Measurements from ENCODE around the gene NAA16.

The NAA16 gene

DNA sequence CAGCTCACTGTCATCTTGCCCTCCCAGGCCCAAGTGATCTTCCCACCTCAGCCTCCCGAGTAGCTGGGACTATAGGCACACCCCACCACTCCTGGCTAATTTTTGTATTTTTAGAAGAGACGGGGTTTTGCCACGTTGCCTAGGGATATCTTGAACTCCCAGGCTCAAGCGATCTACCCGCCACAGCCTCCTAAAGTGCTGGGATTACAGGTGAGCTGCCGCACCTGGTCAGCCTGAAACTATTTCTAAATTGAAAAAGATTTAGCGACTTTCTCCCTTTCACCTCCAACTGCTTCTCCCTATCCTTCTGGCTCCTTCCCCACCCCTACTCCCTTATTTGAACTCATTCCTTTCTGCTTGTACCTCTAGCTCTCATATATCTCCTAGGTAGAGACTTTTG, 19.8 kb upstream of the NAA16 start:
- TF ChIP-seq CTCF (conservative IDR thresholded peaks at IDR 0.05; ENCODE audit: control insufficient read depth, insufficient read depth, low read depth, low read length) = no peak
- DNase-seq (ENCODE audit: low read depth) = no peak
- H3K4me3 ChIP-seq (ENCODE audit: control insufficient read depth, low read depth, low read length) = no peak overlapping the region

GRCh38 chr13:41293272-41293671, 17.8 kb upstream of the NAA16 start:
- no peak overlapping the region for H3K4me3 ChIP-seq (ENCODE audit: control insufficient read depth, low read depth, low read length)
- no peak for DNase-seq (ENCODE audit: low read depth)
- TF ChIP-seq CTCF (conservative IDR thresholded peaks at IDR 0.05; ENCODE audit: control insufficient read depth, insufficient read depth, low read depth, low read length) = no peak

DNA sequence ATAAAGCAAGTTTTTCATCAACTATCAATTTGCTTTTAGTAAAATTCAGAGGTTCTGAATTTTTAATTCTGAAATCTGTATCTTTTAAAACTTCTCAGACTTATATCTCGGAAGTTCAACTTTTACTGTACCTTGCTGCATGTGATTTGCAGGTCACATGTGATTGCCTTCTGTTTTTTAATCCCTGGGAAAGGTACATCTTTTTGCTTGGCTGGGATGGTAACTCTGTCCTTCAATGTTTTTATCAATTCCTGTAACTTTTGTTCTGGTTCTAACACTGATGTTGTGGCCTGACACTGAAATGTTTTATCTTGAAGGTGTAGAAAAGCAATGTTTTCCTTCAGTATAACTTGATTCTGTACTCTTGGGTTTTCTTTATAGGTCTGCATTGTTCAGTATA, 16.2 kb upstream of the NAA16 start:
- TF ChIP-seq CTCF (conservative IDR thresholded peaks at IDR 0.05; ENCODE audit: control insufficient read depth, insufficient read depth, low read depth, low read length) = no peak
- no peak overlapping the region for H3K4me3 ChIP-seq (ENCODE audit: control insufficient read depth, low read depth, low read length)
- DNase-seq (ENCODE audit: low read depth) = no peak

DNA sequence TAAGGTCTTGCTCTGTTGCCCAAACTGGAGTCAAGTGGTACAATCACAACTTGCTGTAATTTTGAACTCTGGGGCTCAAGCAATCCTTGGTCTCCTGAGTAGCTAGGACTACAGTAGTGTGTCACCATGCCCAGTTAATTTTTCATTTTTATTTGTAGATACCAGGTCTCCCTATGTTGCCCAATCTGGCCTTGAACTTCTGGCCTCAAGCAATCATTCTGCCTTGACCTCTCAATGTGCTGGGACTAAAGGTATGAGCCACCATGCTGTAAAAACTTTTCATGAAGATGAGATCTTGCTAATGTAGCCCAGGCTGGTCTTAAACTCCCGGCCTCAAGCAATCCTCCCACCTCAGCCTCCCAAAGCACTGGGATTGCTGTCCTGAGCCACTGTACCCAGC, 15.1 kb upstream of the NAA16 start:
- TF ChIP-seq CTCF (conservative IDR thresholded peaks at IDR 0.05; ENCODE audit: control insufficient read depth, insufficient read depth, low read depth, low read length) = no peak
- H3K4me3 ChIP-seq (ENCODE audit: control insufficient read depth, low read depth, low read length) = no peak overlapping the region
- DNase-seq (ENCODE audit: low read depth) = no peak

DNA sequence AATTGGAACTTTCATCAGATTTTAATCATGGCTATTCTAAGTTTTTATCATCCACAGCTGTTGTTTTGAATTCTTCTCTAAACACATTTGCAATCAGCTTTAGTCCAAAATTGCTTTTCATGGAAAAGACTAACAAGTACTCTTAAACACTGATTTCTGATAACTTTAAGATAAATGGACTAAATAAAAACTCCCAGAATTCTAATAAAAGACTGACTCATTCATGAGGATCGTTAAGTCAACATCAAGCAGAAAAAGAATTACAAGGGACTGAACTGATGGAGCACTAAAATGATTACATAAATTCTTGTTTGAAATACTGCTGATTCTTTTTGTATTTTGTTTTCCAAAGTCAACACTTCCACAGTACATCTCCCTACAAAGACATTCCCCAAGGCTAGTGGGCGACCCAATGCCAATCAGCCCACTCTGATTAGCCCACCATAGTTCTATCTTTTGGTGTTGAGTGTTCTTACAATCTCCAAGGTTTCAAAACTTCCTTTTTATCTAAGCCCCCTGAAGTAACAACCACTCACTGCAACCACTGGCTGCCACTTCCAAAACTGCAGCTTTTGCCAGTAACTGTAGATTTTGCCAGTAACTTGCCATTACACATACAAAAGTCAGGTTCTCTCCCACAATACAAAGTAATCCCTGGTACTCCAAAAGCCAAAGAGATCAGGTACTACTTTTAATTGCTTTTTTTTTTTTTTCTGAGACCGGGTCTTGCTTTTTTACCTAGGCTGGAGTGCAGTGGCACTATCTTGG, 14.0 kb upstream of the NAA16 start:
- H3K4me3 ChIP-seq (ENCODE audit: control insufficient read depth, low read depth, low read length) = no peak overlapping the region
- DNase-seq (ENCODE audit: low read depth) = no peak
- TF ChIP-seq CTCF (conservative IDR thresholded peaks at IDR 0.05; ENCODE audit: control insufficient read depth, insufficient read depth, low read depth, low read length) = no peak

DNA sequence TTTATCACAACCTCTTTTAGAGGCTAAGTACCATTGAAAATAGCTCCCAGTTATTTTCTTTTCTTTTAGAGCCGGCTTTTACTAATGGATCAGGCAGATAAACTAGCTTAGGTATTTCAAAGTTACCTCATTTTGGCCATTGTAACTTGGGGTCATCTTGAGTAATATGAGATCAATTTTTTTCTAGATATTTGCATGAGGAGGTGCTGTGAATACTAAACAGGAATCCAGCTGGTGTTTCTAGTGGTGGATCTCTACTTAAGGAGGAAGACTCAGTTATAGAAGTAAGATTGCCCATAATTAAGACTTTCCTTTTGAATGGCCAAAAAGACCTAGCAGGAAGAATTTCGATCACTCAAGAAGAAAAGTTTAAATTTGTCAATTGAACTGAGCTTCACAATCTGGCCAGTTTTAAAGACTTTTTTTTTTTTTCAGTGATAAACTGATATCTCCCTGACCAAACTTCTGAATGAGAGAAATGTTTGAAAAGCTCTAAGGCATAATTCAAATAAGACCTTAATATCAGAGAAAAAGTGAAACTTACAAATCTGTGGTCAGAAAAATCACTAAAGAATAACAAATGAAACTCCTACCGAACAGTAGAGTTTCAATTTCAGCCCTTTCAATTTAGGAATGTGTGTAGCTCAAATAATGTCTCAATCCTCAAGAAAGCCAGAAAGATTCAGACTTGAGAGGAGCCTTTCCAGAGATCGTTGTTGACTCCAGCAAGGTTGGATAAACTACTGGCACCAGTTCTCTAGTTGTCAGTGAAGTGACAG, 11.6 kb upstream of the NAA16 start:
- DNase-seq (ENCODE audit: low read depth) = no peak
- no peak overlapping the region for H3K4me3 ChIP-seq (ENCODE audit: control insufficient read depth, low read depth, low read length)
- TF ChIP-seq CTCF (conservative IDR thresholded peaks at IDR 0.05; ENCODE audit: control insufficient read depth, insufficient read depth, low read depth, low read length) = no peak
